HAP-1 (cell line): ENCODE data around the gene EPM2AIP1.
"Not testable (repeated sequence)": the region's sequence is repeated elsewhere in the genome, so short reads cannot be mapped to it uniquely, and the experiment has no call there.

Experiments
- DNase-seq, 2 experiments: peaks; one replicate each; pipeline ENCODE4 v3.0.0-alpha.2; 2016 to 2020; ENCODE audit warnings: low spot score in 2 of 2
- H3K27me3 ChIP-seq: fragments of 250-450 bp; sonication (Bioruptor Pico); 2 replicates; pipeline ENCODE4 v1.5.1; 2020; ENCODE audit warnings: low read depth, mild to moderate bottlenecking, moderate library complexity
- H3K36me3 ChIP-seq: fragments of 250-450 bp; sonication (Bioruptor Pico); replicated peaks from 2 replicates; pipeline ENCODE4 v1.5.1; 2020; ENCODE audit warnings: mild to moderate bottlenecking
- H3K4me1 ChIP-seq: fragments of 250-450 bp; sonication (Bioruptor Pico); 2 replicates; pipeline ENCODE4 v1.5.1; 2020; ENCODE audit warnings: mild to moderate bottlenecking
- H3K4me3 ChIP-seq: fragments of 250-450 bp; sonication (Bioruptor Pico); 2 replicates; pipeline ENCODE4 v1.5.1; 2020; ENCODE audit warnings: mild to moderate bottlenecking, moderate library complexity
- H3K9me3 ChIP-seq: fragments of 250-450 bp; sonication (Bioruptor Pico); 2 replicates; pipeline ENCODE4 v1.5.1; 2020; ENCODE audit warnings: mild to moderate bottlenecking, moderate library complexity
- in situ Hi-C: fragments of 300-500 bp; cut with MboI; formaldehyde crosslinking; loops from 3 replicates; pipeline ENCODE4 v1.14.3; 2020; ENCODE audit warnings: low sequenced_read_pairs, inconsistent platforms, mixed read lengths

The EPM2AIP1 gene

GRCh38 chr3:36992806-36993325 lies at the start of gene EPM2AIP1:
TSS of gene EPM2AIP1 (minus strand) at chr3:36993131. CDS start at chr3:36993077, 54 bp downstream.
- peak in 1 of 2 experiments; percentile 98 for DNase-seq
- Histone ChIP-seq H3K4me3 (peak within 1 kb of the TSS; percentile 57), H3K36me3 (peaks cover 22% of the 10 kb centered on the region), H3K4me1 (peaks cover 16% of the 10 kb centered on the region), H3K9me3 (no peaks in the 10 kb centered on the region), H3K27me3 (no peaks in the 10 kb centered on the region)
- in situ Hi-C loops, result no loop called here

DNA sequence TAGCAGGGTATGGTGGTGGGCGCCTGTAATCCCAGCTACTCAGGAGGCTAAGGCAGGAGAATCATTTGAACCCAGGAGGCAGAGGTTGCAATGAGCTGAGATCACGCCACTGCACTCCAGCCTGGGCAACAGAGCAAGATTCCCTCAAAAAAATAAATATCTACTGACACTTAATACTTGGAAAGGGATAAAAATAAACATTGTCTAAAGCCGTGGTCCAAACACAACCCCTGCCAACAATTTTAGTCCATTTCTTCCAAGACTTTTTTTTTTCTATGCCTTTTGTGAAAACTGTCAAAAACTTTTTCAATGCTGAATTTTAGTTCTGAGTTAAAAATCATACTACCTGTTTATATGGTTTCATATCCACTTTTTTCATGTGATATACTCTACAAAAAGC lies 49.8 kb upstream of the EPM2AIP1 start:
- H3K4me1 ChIP-seq, in situ Hi-C loops, H3K9me3 ChIP-seq, DNase-seq, H3K27me3 ChIP-seq, H3K4me3 ChIP-seq: not testable (repeated sequence)
- H3K36me3 ChIP-seq, result peaks cover 38% of the 10 kb centered on the region

GRCh38 chr3:37041546-37042195 lies 48.7 kb upstream of the EPM2AIP1 start:
- peaks cover 37% of the 10 kb centered on the region for H3K36me3 ChIP-seq
- DNase-seq, result no peak
- H3K4me1 ChIP-seq, result peaks cover 4% of the 10 kb centered on the region; the same call in 1 of the 2 replicates
- H3K4me3 ChIP-seq, result no peak overlapping the region
- no peaks in the 10 kb centered on the region for H3K27me3 ChIP-seq
- no peaks in the 10 kb centered on the region for H3K9me3 ChIP-seq
- in situ Hi-C loops, result no loop called here

DNA sequence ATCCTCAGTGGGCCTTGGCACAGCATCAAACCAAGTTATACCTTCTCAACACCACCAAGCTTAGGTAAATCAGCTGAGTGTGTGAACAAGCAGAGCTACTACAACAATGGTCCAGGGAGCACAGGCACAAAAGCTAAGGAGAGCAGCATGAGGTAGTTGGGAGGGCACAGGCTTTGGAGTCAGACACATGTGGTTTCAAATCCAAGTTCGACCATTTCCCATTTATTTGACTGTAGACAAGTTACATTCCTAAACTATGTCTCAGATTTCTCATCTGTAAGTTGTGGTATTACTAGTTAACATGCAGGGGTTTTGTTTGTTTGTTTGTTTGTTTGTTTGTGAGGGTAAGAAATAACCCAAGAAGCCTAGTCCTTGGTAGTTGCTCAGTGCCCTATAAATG lies 47.3 kb upstream of the EPM2AIP1 start:
- peaks cover 4% of the 10 kb centered on the region; the same call in 1 of the 2 replicates for H3K4me1 ChIP-seq
- H3K27me3 ChIP-seq, result no peaks in the 10 kb centered on the region
- in situ Hi-C loops, result no loop called here
- DNase-seq, result no peak
- H3K4me3 ChIP-seq, result no peak overlapping the region
- peaks cover 44% of the 10 kb centered on the region for H3K36me3 ChIP-seq
- peaks cover 4% of the 10 kb centered on the region; the same call in 1 of the 2 replicates for H3K9me3 ChIP-seq

GRCh38 chr3:37039161-37039846 lies 46.4 kb upstream of the EPM2AIP1 start:
- peaks cover 4% of the 10 kb centered on the region; the same call in 1 of the 2 replicates for H3K4me1 ChIP-seq
- no peak for DNase-seq
- peaks cover 4% of the 10 kb centered on the region; the same call in 1 of the 2 replicates for H3K9me3 ChIP-seq
- in situ Hi-C loops, result no loop called here
- no peak overlapping the region for H3K4me3 ChIP-seq
- H3K36me3 ChIP-seq, result peaks cover 47% of the 10 kb centered on the region
- H3K27me3 ChIP-seq, result no peaks in the 10 kb centered on the region

DNA sequence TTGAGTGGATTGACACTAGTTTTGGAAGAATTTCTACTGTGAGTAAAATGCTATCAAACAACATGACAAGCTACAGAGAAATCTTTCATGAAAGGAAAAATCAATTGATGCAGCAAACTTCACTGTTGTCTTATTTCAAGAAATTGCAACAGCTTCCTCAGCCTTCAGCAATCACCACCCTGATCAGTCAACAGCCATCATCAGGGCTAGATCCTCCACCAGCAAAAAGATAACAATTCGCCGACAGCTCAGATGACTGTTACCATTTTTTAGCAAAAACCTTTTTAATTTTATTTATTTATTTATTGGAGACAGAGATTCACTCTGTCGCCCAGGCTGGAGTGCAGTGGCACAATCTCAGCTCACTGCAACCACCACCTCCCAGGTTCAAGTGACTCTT lies 44.4 kb upstream of the EPM2AIP1 start:
- H3K9me3 ChIP-seq, result peaks cover 4% of the 10 kb centered on the region; the same call in 1 of the 2 replicates
- no peak overlapping the region for H3K4me3 ChIP-seq
- in situ Hi-C loops, result no loop called here
- H3K27me3 ChIP-seq, result no peaks in the 10 kb centered on the region
- DNase-seq, result no peak
- peaks cover 50% of the 10 kb centered on the region for H3K36me3 ChIP-seq
- peaks cover 4% of the 10 kb centered on the region; the same call in 1 of the 2 replicates for H3K4me1 ChIP-seq

GRCh38 chr3:37032961-37033360 lies 40.0 kb upstream of the EPM2AIP1 start:
- Histone ChIP-seq H3K36me3 (peaks cover 62% of the 10 kb centered on the region), H3K4me1 (peaks cover 2% of the 10 kb centered on the region; the same call in 1 of the 2 replicates), H3K27me3 (no peaks in the 10 kb centered on the region), H3K4me3 (no peak overlapping the region), H3K9me3 (peaks cover 4% of the 10 kb centered on the region; the same call in 1 of the 2 replicates)
- in situ Hi-C loops, result no loop called here
- no peak for DNase-seq

DNA sequence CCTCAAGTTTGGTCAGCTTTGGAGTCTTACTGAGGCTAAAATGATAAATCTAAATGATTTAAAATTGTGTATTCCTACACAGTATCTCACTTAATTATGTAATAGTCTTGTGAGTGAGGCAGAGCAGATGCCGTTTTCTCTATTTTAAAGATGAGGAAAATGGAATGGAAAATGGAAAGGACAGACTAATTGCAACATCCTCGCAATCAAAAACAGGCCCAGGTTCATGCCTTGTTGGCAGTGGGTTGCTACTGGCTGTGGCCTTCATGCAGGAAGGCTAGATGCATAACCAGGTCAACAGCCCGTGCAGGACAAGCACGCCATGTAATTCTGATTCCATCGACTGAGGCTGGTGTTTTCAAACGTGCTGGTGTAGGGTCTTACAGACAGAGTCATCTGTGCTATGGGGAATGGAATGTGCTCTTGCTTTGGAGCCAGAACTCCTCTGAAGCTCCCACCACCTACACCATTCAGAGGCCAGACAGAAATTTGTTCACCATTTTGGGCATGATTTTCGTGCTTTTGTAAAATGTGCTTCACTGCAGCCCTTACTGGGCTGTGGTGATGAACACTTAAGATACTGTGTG lies 38.3 kb upstream of the EPM2AIP1 start:
- peaks cover 70% of the 10 kb centered on the region for H3K36me3 ChIP-seq
- H3K4me3 ChIP-seq, result no peak overlapping the region
- no peak for DNase-seq
- peaks cover 1% of the 10 kb centered on the region; the same call in 1 of the 2 replicates for H3K9me3 ChIP-seq
- no peaks in the 10 kb centered on the region for H3K4me1 ChIP-seq
- no peaks in the 10 kb centered on the region for H3K27me3 ChIP-seq
- in situ Hi-C loops, result no loop called here

DNA sequence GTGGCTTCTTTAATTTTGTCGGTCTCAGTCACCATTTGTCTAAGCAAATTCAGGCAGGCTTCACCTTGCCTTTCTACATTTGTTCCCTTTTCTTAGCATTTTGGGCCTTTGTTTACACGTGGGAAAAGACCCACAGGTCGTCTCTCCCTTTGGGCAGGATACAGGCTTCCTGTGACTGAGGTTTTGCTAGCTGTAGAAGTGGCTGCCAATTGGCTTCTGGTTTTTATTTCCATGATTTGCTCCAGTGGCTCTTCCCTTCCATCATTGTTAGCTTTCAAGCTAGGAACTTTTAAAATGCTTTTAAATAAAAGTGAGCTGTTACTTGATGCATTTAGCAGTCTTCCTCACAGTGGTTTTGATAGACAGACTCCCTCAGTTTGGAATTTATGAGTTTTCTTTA lies 37.7 kb upstream of the EPM2AIP1 start:
- H3K4me3 ChIP-seq, result no peak overlapping the region
- no peaks in the 10 kb centered on the region; the same call in 1 of the 2 replicates for H3K9me3 ChIP-seq
- H3K27me3 ChIP-seq, result no peaks in the 10 kb centered on the region
- peaks cover 72% of the 10 kb centered on the region for H3K36me3 ChIP-seq
- no peaks in the 10 kb centered on the region for H3K4me1 ChIP-seq
- DNase-seq, result no peak
- in situ Hi-C loops, result no loop called here

- Histone ChIP-seq H3K4me3 (no peak overlapping the region), H3K36me3 (peaks cover 75% of the 10 kb centered on the region), H3K4me1 (no peaks in the 10 kb centered on the region), H3K27me3 (no peaks in the 10 kb centered on the region), H3K9me3 (no peaks in the 10 kb centered on the region)
- no peak for DNase-seq
- in situ Hi-C loops, result no loop called here
These were observed 36.7 kb upstream of the EPM2AIP1 start for GRCh38 chr3:37029516-37030163.

DNA sequence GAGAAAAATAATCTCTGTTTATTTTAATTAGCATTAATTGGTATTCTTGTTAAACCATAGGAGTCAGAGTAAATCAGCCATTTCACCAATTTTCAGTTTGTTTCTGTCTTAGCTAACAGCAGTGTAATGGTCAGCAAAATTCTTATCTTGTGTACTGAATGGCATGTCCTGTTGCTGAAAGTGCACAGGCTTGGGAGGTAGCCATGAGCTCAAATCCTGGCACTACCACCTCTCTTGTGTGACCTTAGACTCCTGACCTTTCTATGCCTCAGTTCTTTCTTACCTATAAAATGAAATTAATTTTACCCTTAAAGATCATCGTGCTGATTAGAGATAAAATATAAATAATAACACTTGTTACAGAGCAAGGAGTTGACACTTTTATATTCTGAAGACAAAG lies 36.2 kb upstream of the EPM2AIP1 start:
- Histone ChIP-seq H3K27me3 (no peaks in the 10 kb centered on the region), H3K36me3 (peaks cover 80% of the 10 kb centered on the region), H3K4me3 (no peak overlapping the region), H3K9me3 (no peaks in the 10 kb centered on the region), H3K4me1 (no peaks in the 10 kb centered on the region)
- no peak for DNase-seq
- in situ Hi-C loops, result no loop called here

DNA sequence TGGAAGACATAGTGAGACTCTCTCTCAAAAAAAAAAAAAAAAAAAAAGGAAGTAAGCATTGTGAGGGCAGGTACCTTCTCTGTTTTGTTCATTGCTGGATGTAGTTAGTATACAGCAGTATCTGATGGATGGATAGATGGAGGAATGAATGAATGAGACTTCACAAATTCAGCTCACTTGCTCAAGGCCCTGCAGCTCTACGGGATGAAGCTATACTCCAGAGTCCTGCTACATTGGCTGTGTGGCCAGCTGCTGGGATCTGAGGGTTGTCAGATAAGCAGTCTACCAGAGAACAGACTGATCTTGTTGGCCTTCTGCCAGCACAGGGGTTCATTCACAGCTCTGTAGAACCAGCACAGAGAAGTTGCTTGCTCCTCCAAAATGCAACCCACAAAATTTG lies 35.4 kb upstream of the EPM2AIP1 start:
- Histone ChIP-seq H3K27me3 (no peaks in the 10 kb centered on the region), H3K36me3 (peaks cover 83% of the 10 kb centered on the region), H3K9me3 (no peaks in the 10 kb centered on the region), H3K4me3 (no peak overlapping the region), H3K4me1 (no peaks in the 10 kb centered on the region)
- DNase-seq, result no peak
- in situ Hi-C loops, result no loop called here

DNA sequence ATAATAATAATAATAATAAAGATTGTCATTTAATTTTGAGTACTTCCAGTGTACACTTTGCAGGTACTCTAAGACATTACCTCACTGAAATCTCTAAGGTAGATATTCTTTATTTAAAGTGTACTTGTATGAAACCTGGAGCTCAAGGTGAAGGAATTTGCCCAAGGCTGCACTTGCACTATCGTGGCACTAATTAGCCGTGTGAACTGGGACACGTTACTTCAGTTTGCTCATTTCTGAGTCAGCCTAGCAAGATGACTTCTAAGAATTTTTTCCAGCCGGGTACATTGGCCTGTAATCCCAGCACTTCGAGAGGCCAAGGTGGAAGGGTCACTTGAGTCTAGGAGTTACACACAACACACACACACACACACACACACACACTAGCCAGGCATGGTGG lies 33.9 kb upstream of the EPM2AIP1 start:
- Histone ChIP-seq H3K27me3 (no peaks in the 10 kb centered on the region), H3K4me1 (no peaks in the 10 kb centered on the region), H3K4me3 (no peak overlapping the region), H3K36me3 (peaks cover 90% of the 10 kb centered on the region), H3K9me3 (no peaks in the 10 kb centered on the region)
- no peak for DNase-seq
- in situ Hi-C loops, result no loop called here
